HepG2 (cell line): Measurements from ENCODE around the gene COCH. TPM values are rescaled to one million over a fixed set of nuclear protein-coding genes. Genes with fewer than 3 reads are reported as not detected.

Experiments
- ATAC-seq: fragments of 200-7000 bp; cut with Tn5 transposase; 3 replicates; pipeline ENCODE4 v1.9.1; 2020; ENCODE audit warnings: mild to moderate bottlenecking, moderate library complexity
- BruUV-seq: library from RNA; stranded (reverse); fragments of 400-500 nt; replicated peaks from 2 replicates; lab custom pipeline; 2021; lab: Mats Ljungman, UMichigan
- CTCF ChIA-PET: fragments of 300-600 bp; formaldehyde crosslinking; extraction: SDS; loops from one replicate; lab custom pipeline; 2021; ENCODE audit warnings: low total read pairs, inconsistent platforms, low intra/inter-chr PET ratio; lab: Yijun Ruan, JAX
- POLR2A ChIA-PET: fragments of 350-600 bp; sonication (Branson Sonifier 250); formaldehyde crosslinking; loops from one replicate; lab custom pipeline; 2020; ENCODE audit warnings: antibody characterized with exemption, inconsistent platforms; lab: Yijun Ruan, JAX
- DNase-seq: peaks from one replicate; pipeline ENCODE4 v3.0.0-alpha.2; 2015; ENCODE audit warnings: low spot score
- FAIRE-seq: peaks from 3 replicates; lab custom pipeline; 2011; peaks lifted over from hg19 to GRCh38; lab: Jason Lieb, UNC
- H2AFZ ChIP-seq: one replicate; pipeline ENCODE4 v1.6.1; 2011; ENCODE audit warnings: low read length, inconsistent platforms
- H3K27ac ChIP-seq: fragments of 300-600 bp; 3 replicates; pipeline ENCODE4 v1.8.0; 2011; ENCODE audit warnings: mixed run types, mild to moderate bottlenecking, mixed read lengths, low read length, inconsistent platforms; ENCODE audit not compliant: insufficient read depth; ENCODE audit errors: extremely low read length
- H3K27me3 ChIP-seq, 2 experiments: fragments of 200-600 bp in 1 of 2; 2 replicates in 1 of 2; 3 replicates in 1 of 2; pipeline versions ENCODE4 v1.6.0 to v1.8.0; 2011; ENCODE audit warnings: low read length in 2 of 2, mild to moderate bottlenecking in 2 of 2, moderate library complexity in 2 of 2, inconsistent platforms in 1 of 2; ENCODE audit not compliant: insufficient read depth in 2 of 2, control insufficient read depth in 1 of 2
- H3K36me3 ChIP-seq, 2 experiments: fragments of 200-600 bp in 1 of 2; replicated peaks in 1 of 2; 2 replicates in 1 of 2; 3 replicates in 1 of 2; pipeline versions ENCODE4 v1.5.1 to v1.8.0; 2011; ENCODE audit warnings: low read length in 2 of 2, inconsistent platforms in 1 of 2; ENCODE audit not compliant: insufficient read depth in 2 of 2, control insufficient read depth in 1 of 2
- H3K4me1 ChIP-seq: 2 replicates; pipeline ENCODE4 v1.5.1; 2012; ENCODE audit warnings: low read length, inconsistent platforms; ENCODE audit not compliant: insufficient read depth
- H3K4me2 ChIP-seq: 2 replicates; pipeline ENCODE4 v1.6.0; 2011; ENCODE audit warnings: low read depth, low read length, inconsistent platforms
- H3K4me3 ChIP-seq, 3 experiments: fragments of 200-600 bp in 1 of 3; sonication (generic), shearing (Covaris generic) in 1 of 3; replicated peaks in 1 of 3; 2 replicates each; pipeline ENCODE4 v1.5.1; 2011 to 2016; ENCODE audit warnings: low read length in 3 of 3, inconsistent platforms in 2 of 3, low read depth in 2 of 3, mild to moderate bottlenecking in 2 of 3, control low read depth in 1 of 3, mixed read lengths in 1 of 3; ENCODE audit not compliant: insufficient read depth in 1 of 3
- H3K79me2 ChIP-seq: one replicate; pipeline ENCODE4 v1.6.1; 2011; ENCODE audit warnings: low read length, inconsistent platforms; ENCODE audit not compliant: insufficient read depth
- H3K9ac ChIP-seq: 2 replicates; pipeline ENCODE4 v1.6.0; 2011; ENCODE audit warnings: mild to moderate bottlenecking, low read depth, low read length, inconsistent platforms; ENCODE audit not compliant: insufficient read depth
- H3K9me3 ChIP-seq: 2 replicates; pipeline ENCODE4 v1.5.1; 2012; ENCODE audit warnings: mild to moderate bottlenecking, low read length
- H4K20me1 ChIP-seq: 2 replicates; pipeline ENCODE4 v1.6.0; 2011; ENCODE audit warnings: inconsistent platforms, mild to moderate bottlenecking, low read length, moderate library complexity; ENCODE audit not compliant: insufficient read depth
- HMG20A ChIP-seq: IDR thresholded peaks from 2 replicates; pipeline ENCODE4 v1.6.1; 2016; ENCODE audit warnings: borderline replicate concordance
- HMG20B ChIP-seq: conservative IDR thresholded peaks from 2 replicates; pipeline ENCODE4 v1.6.1; 2016; ENCODE audit warnings: missing genetic modification reagents, missing compliant biosample characterization
- ISL2 ChIP-seq: sonication (generic); formaldehyde crosslinking; IDR thresholded peaks from 2 replicates; pipeline ENCODE4 v1.5.0; 2020; ENCODE audit warnings: missing genetic modification reagents
- MBD4 ChIP-seq: IDR thresholded peaks from 2 replicates; pipeline ENCODE4 v1.6.1; 2012; ENCODE audit warnings: low read length, inconsistent platforms, borderline replicate concordance
- MYNN ChIP-seq: sonication (generic); formaldehyde crosslinking; IDR thresholded peaks from 2 replicates; pipeline ENCODE4 v1.4.0; 2020; ENCODE audit warnings: mild to moderate bottlenecking, low read depth, missing genetic modification reagents
- NFE2L1 ChIP-seq: sonication (generic); formaldehyde crosslinking; IDR thresholded peaks from 2 replicates; pipeline ENCODE4 v1.4.0; 2020; ENCODE audit warnings: missing genetic modification reagents, mild to moderate bottlenecking, borderline replicate concordance
- NR2F6 ChIP-seq, 2 experiments: IDR thresholded peaks; 2 replicates each; pipeline ENCODE4 v1.6.1; 2016; ENCODE audit warnings: antibody characterized with exemption in 1 of 2, mild to moderate bottlenecking in 1 of 2
- POLR2AphosphoS5 ChIP-seq: IDR thresholded peaks from 2 replicates; pipeline ENCODE4 v1.6.1; 2012; ENCODE audit warnings: low read depth, low read length
- SOX13 ChIP-seq, 3 experiments: fragments of 450-650 bp in 1 of 3; sonication (generic) in 1 of 3; formaldehyde crosslinking in 1 of 3; IDR thresholded peaks in 2 of 3; conservative IDR thresholded peaks in 1 of 3; 2 replicates each; pipeline versions ENCODE4 v1.5.0 to v1.6.1; 2016 to 2020; ENCODE audit warnings: antibody characterized with exemption in 1 of 3, mild to moderate bottlenecking in 1 of 3, missing compliant biosample characterization in 1 of 3, missing genetic modification reagents in 1 of 3, moderate library complexity in 1 of 3
- SOX5 ChIP-seq: IDR thresholded peaks from 2 replicates; pipeline ENCODE4 v1.6.1; 2016; ENCODE audit warnings: borderline replicate concordance
- ZNF343 ChIP-seq: sonication (generic); formaldehyde crosslinking; IDR thresholded peaks from 2 replicates; pipeline ENCODE4 v1.4.0; 2020; ENCODE audit warnings: mild to moderate bottlenecking, missing genetic modification reagents
- WGBS: methylation state at CpG from one replicate; pipeline ENCODE4 v1.1.6; 2017; ENCODE audit warnings: low lambda C conversion rate; 5-methylcytosine and 5-hydroxymethylcytosine counted together
- in situ Hi-C: cut with HindIII; loops from 2 replicates; pipeline ENCODE4 v1.10.0; 2017; ENCODE audit warnings: low pct_unique_long_range_greater_than_20kb; ENCODE audit not compliant: extremely low pct_ligation_motif_present
- intact Hi-C: fragments of 100-400 bp; cut with micrococcal nuclease; formaldehyde crosslinking; loops from one replicate; pipeline ENCODE4 v1.10.0; 2022; ENCODE audit not compliant: unreplicated experiment
- polyA plus RNA-seq, 8 experiments: library from polyadenylated mRNA; depleted of rRNA in 3 of 8; stranded (reverse) in 7 of 8; unstranded in 1 of 8; fragments of >200 nt; fragmentation: Illumina TruSeq in 4 of 8; extraction: Trizol in 4 of 8; gene quantifications; 2 replicates each; pipeline versions ENCODE4 v1.2.1 to v1.2.3, GENCODE V29; 2011 to 2016; ENCODE audit warnings: low read depth in 4 of 8, missing spikeins in 1 of 8, mixed read lengths in 1 of 8; ENCODE audit not compliant: insufficient read depth in 1 of 8
- total RNA-seq, 5 experiments: library from RNA; depleted of rRNA; stranded (reverse); fragments of >200 nt; fragmentation: Illumina TruSeq; extraction: Trizol; gene quantifications; 2 replicates each; pipeline ENCODE4 v1.2.3, GENCODE V29; 2016; ENCODE audit warnings: low read depth in 1 of 5
- TF ChIP-seq, protein P1 (sequence below), 2 experiments: IDR thresholded peaks; 2 replicates each; pipeline ENCODE4 v1.6.1; 2011 to 2012; ENCODE audit warnings: low read length in 2 of 2, borderline replicate concordance in 1 of 2, low read depth in 1 of 2, mild to moderate bottlenecking in 1 of 2, moderate library complexity in 1 of 2
- TF ChIP-seq, protein P2 (sequence below): sonication (generic); formaldehyde crosslinking; IDR thresholded peaks from 2 replicates; pipeline ENCODE4 v1.4.0; 2020; ENCODE audit warnings: missing genetic modification reagents, borderline replicate concordance
- TF ChIP-seq, protein P3 (sequence below): sonication (generic); formaldehyde crosslinking; IDR thresholded peaks from 2 replicates; pipeline ENCODE4 v1.5.0; 2020; ENCODE audit warnings: mild to moderate bottlenecking, missing genetic modification reagents

COCH gene
- total and polyA plus RNA-seq, 2 of the 13 experiments (the other 11 are each of a cell fraction or from before 2014, with no cell fraction given), result 78.2 to 79.3 TPM

DNA sequence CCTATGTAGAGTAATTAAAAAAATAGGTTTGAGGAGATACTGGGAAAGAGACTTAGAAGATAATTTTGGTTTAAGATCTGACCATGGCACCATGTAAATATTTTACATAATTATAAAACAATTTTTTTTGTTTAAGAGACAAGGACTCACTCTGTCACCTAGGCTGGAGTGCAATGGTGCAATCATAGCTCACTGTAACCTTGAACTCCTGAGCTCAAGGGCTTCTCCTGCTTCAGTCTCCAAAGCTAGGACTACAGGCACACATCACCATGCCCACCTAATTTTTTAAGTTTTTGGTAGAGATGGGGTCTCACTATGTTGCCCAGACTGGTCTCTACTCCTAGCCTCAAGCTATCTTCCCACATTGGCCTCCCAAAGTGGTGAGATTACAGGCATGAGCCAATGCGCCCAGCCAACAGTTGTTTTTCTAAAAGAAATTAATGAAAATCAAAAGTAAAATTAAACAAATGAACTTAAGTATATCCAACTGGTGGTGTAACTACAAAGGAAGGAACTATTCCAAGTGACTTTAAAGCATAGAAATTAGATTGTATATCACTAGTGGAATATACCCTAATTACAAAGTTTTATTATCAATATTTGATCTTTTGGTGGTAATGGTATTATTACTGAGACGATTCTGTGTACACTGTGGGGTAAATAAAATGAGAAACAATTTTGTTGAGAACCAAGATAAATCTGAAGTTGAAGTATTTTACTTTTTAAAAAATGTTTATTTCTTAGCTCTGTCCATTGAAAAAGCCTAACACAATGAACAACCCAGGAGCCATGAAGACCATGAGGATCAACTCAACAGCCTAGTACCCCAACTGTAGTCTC lies 29.1 kb downstream of the COCH start:
- FAIRE-seq (no peak), ATAC-seq (peak; percentile 72), DNase-seq (peak; percentile 74)
- peak overlapping the region; percentile 1 for H3K27ac ChIP-seq
- H4K20me1 ChIP-seq, result no peaks in the 10 kb centered on the region; the same call in 1 of the 2 replicates
- no peak overlapping the region for H3K4me3 ChIP-seq
- no peak overlapping the region for H3K4me2 ChIP-seq
- H3K9me3 ChIP-seq, result no peaks in the 10 kb centered on the region
- in situ Hi-C loops (no loop called here), intact Hi-C loops (no loop called here)
- 96% methylated on average over 2 of the region's 2 CpGs for WGBS
- no peaks in the 10 kb centered on the region for H3K79me2 ChIP-seq
- no peaks in the 10 kb centered on the region for H3K27me3 ChIP-seq
- BruUV-seq, result no TSS peak
- CTCF ChIA-PET, result no interaction called here
- H2AFZ ChIP-seq, result no peak overlapping the region
- POLR2A ChIA-PET, result interaction anchor here (1.4 to 2.0 kb wide), 2 partner anchors 11 to 29 kb away, joined by 3 to 8 read pairs; partner anchors contain the start of gene COCH
- H3K4me1 ChIP-seq, result peaks cover 13% of the 10 kb centered on the region
- H3K36me3 ChIP-seq, result peaks cover 23 to 81% of the 10 kb centered on the region in 2 experiments
- no peak overlapping the region for H3K9ac ChIP-seq
- peak; percentile 33; the same call in 1 of the 2 replicates for TF ChIP-seq HMG20A (CRISPR knock-in tag)
- no peak for TF ChIP-seq SOX13 (IDR thresholded peaks at IDR 0.05)
- peak in 1 of 2 experiments; percentile 62; a peak in 2 of 4 replicates for TF ChIP-seq SOX13 (CRISPR knock-in tag; conservative IDR thresholded peaks at IDR 0.05 in 1 of 2, IDR thresholded peaks at IDR 0.05 in 1 of 2)
- TF ChIP-seq, protein P1, sequence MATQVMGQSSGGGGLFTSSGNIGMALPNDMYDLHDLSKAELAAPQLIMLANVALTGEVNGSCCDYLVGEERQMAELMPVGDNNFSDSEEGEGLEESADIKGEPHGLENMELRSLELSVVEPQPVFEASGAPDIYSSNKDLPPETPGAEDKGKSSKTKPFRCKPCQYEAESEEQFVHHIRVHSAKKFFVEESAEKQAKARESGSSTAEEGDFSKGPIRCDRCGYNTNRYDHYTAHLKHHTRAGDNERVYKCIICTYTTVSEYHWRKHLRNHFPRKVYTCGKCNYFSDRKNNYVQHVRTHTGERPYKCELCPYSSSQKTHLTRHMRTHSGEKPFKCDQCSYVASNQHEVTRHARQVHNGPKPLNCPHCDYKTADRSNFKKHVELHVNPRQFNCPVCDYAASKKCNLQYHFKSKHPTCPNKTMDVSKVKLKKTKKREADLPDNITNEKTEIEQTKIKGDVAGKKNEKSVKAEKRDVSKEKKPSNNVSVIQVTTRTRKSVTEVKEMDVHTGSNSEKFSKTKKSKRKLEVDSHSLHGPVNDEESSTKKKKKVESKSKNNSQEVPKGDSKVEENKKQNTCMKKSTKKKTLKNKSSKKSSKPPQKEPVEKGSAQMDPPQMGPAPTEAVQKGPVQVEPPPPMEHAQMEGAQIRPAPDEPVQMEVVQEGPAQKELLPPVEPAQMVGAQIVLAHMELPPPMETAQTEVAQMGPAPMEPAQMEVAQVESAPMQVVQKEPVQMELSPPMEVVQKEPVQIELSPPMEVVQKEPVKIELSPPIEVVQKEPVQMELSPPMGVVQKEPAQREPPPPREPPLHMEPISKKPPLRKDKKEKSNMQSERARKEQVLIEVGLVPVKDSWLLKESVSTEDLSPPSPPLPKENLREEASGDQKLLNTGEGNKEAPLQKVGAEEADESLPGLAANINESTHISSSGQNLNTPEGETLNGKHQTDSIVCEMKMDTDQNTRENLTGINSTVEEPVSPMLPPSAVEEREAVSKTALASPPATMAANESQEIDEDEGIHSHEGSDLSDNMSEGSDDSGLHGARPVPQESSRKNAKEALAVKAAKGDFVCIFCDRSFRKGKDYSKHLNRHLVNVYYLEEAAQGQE (IDR thresholded peaks at IDR 0.05; ENCODE audit: borderline replicate concordance in 1 of 2, low read depth in 1 of 2, low read length in 2 of 2), result no peak
- TF ChIP-seq ISL2 (CRISPR knock-in tag), result no peak
- peak; percentile 41; the same call in 1 of the 2 replicates for TF ChIP-seq SOX5
- TF ChIP-seq MBD4, result 0 out of 2 replicates have a peak, but pooled peaks have one; percentile 41
- TF ChIP-seq NR2F6 (IDR thresholded peaks at IDR 0.05), result peak; percentile 11; the same call in 1 of the 2 replicates
- TF ChIP-seq NR2F6 (CRISPR knock-in tag; IDR thresholded peaks at IDR 0.05), result no peak
- 0 out of 2 replicates have a peak, but pooled peaks have one; percentile 48 for TF ChIP-seq HMG20B (CRISPR knock-in tag)
- TF ChIP-seq POLR2AphosphoS5, result no peak
- 0 out of 2 replicates have a peak, but pooled peaks have one; percentile 42 for TF ChIP-seq ZNF343 (CRISPR knock-in tag)
- no peak for TF ChIP-seq MYNN
- TF ChIP-seq, protein P2, sequence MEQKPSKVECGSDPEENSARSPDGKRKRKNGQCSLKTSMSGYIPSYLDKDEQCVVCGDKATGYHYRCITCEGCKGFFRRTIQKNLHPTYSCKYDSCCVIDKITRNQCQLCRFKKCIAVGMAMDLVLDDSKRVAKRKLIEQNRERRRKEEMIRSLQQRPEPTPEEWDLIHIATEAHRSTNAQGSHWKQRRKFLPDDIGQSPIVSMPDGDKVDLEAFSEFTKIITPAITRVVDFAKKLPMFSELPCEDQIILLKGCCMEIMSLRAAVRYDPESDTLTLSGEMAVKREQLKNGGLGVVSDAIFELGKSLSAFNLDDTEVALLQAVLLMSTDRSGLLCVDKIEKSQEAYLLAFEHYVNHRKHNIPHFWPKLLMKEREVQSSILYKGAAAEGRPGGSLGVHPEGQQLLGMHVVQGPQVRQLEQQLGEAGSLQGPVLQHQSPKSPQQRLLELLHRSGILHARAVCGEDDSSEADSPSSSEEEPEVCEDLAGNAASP (CRISPR knock-in tag), result peak; percentile 63; the same call in 1 of the 2 replicates
- TF ChIP-seq, protein P3, sequence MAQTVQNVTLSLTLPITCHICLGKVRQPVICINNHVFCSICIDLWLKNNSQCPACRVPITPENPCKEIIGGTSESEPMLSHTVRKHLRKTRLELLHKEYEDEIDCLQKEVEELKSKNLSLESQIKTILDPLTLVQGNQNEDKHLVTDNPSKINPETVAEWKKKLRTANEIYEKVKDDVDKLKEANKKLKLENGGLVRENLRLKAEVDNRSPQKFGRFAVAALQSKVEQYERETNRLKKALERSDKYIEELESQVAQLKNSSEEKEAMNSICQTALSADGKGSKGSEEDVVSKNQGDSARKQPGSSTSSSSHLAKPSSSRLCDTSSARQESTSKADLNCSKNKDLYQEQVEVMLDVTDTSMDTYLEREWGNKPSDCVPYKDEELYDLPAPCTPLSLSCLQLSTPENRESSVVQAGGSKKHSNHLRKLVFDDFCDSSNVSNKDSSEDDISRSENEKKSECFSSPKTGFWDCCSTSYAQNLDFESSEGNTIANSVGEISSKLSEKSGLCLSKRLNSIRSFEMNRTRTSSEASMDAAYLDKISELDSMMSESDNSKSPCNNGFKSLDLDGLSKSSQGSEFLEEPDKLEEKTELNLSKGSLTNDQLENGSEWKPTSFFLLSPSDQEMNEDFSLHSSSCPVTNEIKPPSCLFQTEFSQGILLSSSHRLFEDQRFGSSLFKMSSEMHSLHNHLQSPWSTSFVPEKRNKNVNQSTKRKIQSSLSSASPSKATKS (CRISPR knock-in tag), result 0 out of 2 replicates have a peak, but pooled peaks have one; percentile 59
- no peak for TF ChIP-seq NFE2L1 (CRISPR knock-in tag)
